HFF-Myc (cell line): ENCODE measurements around the gene CAMTA1.

Experiments used
- DNase-seq: peaks from one replicate; pipeline ENCODE4 v3.0.0-alpha.2; 2011; ENCODE audit warnings: low read depth; ENCODE audit errors: extremely low read depth
- H3K4me3 ChIP-seq: replicated peaks from 2 replicates; pipeline ENCODE4 v1.5.1; 2011; ENCODE audit warnings: low read depth, mild to moderate bottlenecking, control low read depth, low read length
- CTCF ChIP-seq: IDR thresholded peaks from 2 replicates; pipeline ENCODE4 v1.5.1; 2012; ENCODE audit warnings: mild to moderate bottlenecking, low read depth, low read length, control low read depth; ENCODE audit errors: missing control alignments

The CAMTA1 gene

GRCh38 chr1:7538849-7539768 is 753.9 kb downstream of the CAMTA1 start:
- TF ChIP-seq CTCF, result no peak
- H3K4me3 ChIP-seq, result no peak overlapping the region
- no peak for DNase-seq

DNA sequence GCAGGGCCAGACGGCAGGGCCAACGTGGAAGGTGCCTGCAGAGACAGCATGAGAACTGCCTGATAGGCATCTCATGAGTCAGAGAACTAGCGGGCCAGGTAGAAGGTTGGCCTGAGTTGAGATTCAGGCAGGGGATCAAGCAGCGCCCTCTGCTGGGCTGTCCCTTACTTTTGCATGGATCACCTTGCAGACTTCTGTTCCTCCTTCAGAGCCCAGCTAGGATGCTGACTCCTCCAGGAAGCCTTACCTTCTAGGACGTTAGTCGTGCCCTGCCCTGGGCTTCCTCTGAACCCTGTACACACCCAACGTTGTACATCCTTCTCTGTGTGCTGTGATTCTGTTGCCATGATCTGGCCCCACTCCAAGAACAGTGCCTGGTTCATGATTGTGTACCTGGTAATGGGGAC is 754.5 kb downstream of the CAMTA1 start:
- no peak overlapping the region for H3K4me3 ChIP-seq
- no peak for DNase-seq
- TF ChIP-seq CTCF, result no peak

DNA sequence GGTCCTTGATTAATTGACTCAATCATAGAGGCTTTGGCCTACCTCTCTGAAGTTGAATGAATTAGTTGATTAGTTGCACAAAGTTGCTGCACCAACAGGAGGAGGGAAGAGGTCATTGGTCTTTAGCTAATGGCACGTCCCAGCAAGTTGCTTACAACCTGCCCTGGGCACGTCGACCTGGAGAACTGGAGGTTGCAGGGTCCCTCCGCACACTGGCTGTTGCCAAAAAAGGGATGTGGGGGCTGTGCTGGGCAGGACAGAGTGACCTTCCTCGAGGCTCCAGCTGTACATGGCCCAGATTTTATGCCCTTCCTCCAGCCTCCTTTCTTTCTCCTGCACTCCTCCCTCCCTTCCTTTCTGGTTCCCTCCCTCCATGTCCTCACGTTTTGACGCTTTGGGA is 755.6 kb downstream of the CAMTA1 start:
- no peak overlapping the region for H3K4me3 ChIP-seq
- no peak for TF ChIP-seq CTCF
- DNase-seq, result no peak

GRCh38 chr1:7541629-7542028 is 756.4 kb downstream of the CAMTA1 start:
- DNase-seq, result no peak
- H3K4me3 ChIP-seq, result no peak overlapping the region
- TF ChIP-seq CTCF, result no peak

GRCh38 chr1:7543718-7544090 is 758.5 kb downstream of the CAMTA1 start:
- TF ChIP-seq CTCF, result no peak
- H3K4me3 ChIP-seq, result no peak overlapping the region
- DNase-seq, result no peak

DNA sequence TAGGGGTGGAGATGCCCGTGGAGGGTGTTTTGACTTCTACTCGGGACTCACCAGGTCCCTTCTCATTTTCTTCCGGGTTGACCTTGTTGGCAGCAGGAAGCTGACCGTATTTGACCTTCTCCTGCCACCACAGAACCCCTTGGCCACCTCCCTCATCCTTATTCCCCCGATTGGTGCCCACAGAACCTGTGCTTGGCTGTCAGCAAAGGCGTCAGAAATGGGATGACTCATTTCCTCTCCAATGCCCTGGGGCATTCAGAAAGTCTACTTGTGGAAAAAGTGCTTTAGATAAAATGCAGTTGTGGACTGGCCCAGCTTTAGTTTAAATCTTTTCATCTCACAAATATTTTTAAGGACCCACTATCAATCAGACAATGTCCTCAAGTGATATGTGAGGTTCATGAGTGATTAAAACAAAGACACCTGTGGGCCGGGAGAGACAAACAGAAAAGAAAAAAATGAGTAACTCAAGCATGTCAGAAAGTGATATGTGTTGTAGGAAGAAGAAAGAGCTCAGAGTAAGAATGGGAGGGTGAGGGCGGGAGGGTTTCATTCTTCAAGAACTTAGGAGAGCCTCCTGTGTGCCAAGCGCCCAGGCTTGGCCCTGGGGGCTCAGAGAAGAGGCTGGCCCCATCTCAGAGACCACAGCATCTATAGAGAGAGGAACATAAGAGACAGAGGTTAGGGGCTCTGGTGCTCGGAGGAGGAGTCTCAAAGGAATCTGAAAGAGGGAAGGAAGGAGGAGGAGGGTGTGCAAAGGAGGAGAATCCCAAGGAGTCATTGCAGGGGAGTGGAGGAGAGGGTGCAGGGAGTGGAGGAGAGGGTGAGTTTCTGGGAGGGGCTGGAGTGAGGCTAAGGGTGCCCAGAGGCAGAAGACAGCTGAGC is 764.3 kb downstream of the CAMTA1 start:
- TF ChIP-seq CTCF, result no peak
- peak; percentile 52 for DNase-seq
- H3K4me3 ChIP-seq, result no peak overlapping the region
